Kidney (tissue), 14 donors: ENCODE measurements around the gene ADARB2. TPM values are rescaled to one million over a fixed set of nuclear protein-coding genes. Genes with fewer than 3 reads are reported as not detected.

Experiments
- DNase-seq, 5 donors: peaks; one replicate each; pipeline ENCODE4 v3.0.0-alpha.2; 2013 to 2020
- FAIRE-seq: peaks from 2 replicates; lab custom pipeline; 2012; peaks lifted over from hg19 to GRCh38; lab: Jason Lieb, UNC
- H3K27ac ChIP-seq, 2 donors: one replicate each; pipeline ENCODE4 v1.7.0; 2013; ENCODE audit warnings: low read depth in 2 of 2, low read length in 2 of 2, inconsistent platforms in 1 of 2
- H3K27me3 ChIP-seq: one replicate; pipeline ENCODE4 v1.7.1; 2013; ENCODE audit warnings: low read length, inconsistent platforms; ENCODE audit not compliant: control insufficient read depth, insufficient read depth
- H3K36me3 ChIP-seq, 3 donors: one replicate each; pipeline versions ENCODE4 v1.7.0 to v1.7.1; 2013; ENCODE audit warnings: low read length in 3 of 3, control low read depth in 1 of 3, inconsistent platforms in 1 of 3; ENCODE audit not compliant: insufficient read depth in 3 of 3, control insufficient read depth in 2 of 3
- H3K4me1 ChIP-seq, 3 donors: one replicate each; pipeline versions ENCODE4 v1.7.0 to v1.7.1; 2013; ENCODE audit warnings: low read length in 3 of 3, inconsistent platforms in 1 of 3, low read depth in 1 of 3; ENCODE audit not compliant: control insufficient read depth in 2 of 3, insufficient read depth in 2 of 3
- H3K4me3 ChIP-seq, 3 donors: one replicate each; pipeline versions ENCODE4 v1.7.0 to v1.8.1; 2013; ENCODE audit warnings: low read length in 3 of 3, control low read depth in 1 of 3, inconsistent platforms in 1 of 3
- H3K9ac ChIP-seq, 3 donors: one replicate each; pipeline versions ENCODE4 v1.7.0 to v1.7.1; 2013; ENCODE audit warnings: low read length in 3 of 3, control low read depth in 1 of 3, inconsistent platforms in 1 of 3
- H3K9me3 ChIP-seq, 3 donors: one replicate each; pipeline versions ENCODE4 v1.7.0 to v1.7.1; 2013; ENCODE audit warnings: low read length in 3 of 3, control low read depth in 1 of 3, inconsistent platforms in 1 of 3; ENCODE audit not compliant: control insufficient read depth in 2 of 3, insufficient read depth in 1 of 3
- intact Hi-C: fragments of 100-400 bp; cut with DNase I; formaldehyde crosslinking; loops from one replicate; pipeline ENCODE4 v1.11.1; 2022
- polyA plus RNA-seq: library from polyadenylated mRNA; stranded (reverse); fragments of 350-450 nt; fragmentation: Illumina TruSeq; extraction: RNeasy Lipid Tissue Mini Kit (QIAGEN cat#74804); gene quantifications from one replicate; pipeline ENCODE4 v1.2.3, GENCODE V29; 2014; ENCODE audit warnings: low read depth, low replicate concordance; ENCODE audit not compliant: insufficient read depth
- total RNA-seq: library from RNA; stranded (reverse); fragmentation: NEBNext Ultra II Directional; extraction: Animal tissue kit (Norgen Biotek cat#: 25700); gene quantifications from one replicate; pipeline ENCODE4 v1.2.1, GENCODE V29; 2021
- TF ChIP-seq, protein P1 (sequence below): IDR thresholded peaks from 3 replicates; pipeline ENCODE4 v1.5.1; 2012; ENCODE audit warnings: mild to moderate bottlenecking, moderate library complexity, borderline replicate concordance; ENCODE audit not compliant: insufficient read depth; ENCODE audit errors: extremely low read depth
- donor health status: control.
- donor health status: control.
- donor health status: control.
- donor health status: control.
- donor health status: control.
- donor health status: DM: yes; HTN: yes; CAD: no.
- donor health status: Normal renal cell carcinoma (clear cell type).

Gene ADARB2
- total and polyA plus RNA-seq, 2 donors from 2014 or later: 1.0 to 1.3 TPM

DNA sequence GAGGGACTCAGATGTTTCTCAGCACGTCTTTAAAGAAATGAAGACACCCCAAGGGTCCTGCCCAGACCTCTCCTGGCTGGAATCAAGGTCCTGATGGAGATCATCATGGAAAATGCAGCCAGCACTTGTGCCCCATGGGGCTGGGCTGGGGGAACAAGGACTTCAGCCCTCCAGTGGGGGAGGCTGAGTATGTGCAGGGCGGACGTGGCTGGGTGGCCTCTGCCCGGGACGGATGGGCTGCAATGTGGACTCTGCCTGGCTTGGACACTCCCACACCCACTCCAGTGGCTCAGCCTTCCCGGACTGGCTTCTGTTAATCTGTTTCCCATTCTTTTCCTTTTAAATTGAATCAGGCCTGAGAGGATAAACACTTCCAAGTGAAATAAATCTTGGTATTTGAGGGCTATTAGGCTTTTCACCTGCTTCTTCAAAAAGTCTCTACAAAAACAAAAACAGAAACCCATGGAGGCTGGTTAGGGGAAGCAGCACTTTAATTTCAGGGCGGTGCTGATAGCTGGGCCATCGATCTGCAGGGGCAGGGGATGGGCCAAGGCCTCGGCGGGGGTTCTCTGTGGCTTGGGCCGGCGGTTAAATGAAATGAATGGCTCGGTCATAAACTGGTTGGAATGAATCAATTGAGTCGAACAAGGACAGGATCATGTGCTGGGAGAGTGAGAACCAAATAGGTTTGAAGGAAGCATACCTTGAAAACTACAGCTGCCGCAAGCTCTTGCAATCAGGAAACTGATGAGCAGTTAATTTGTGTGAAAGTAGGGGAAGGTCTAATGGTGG, 51.4 kb downstream of the ADARB2 start:
- H3K9ac ChIP-seq: no peak overlapping the region
- TF ChIP-seq, protein P1, sequence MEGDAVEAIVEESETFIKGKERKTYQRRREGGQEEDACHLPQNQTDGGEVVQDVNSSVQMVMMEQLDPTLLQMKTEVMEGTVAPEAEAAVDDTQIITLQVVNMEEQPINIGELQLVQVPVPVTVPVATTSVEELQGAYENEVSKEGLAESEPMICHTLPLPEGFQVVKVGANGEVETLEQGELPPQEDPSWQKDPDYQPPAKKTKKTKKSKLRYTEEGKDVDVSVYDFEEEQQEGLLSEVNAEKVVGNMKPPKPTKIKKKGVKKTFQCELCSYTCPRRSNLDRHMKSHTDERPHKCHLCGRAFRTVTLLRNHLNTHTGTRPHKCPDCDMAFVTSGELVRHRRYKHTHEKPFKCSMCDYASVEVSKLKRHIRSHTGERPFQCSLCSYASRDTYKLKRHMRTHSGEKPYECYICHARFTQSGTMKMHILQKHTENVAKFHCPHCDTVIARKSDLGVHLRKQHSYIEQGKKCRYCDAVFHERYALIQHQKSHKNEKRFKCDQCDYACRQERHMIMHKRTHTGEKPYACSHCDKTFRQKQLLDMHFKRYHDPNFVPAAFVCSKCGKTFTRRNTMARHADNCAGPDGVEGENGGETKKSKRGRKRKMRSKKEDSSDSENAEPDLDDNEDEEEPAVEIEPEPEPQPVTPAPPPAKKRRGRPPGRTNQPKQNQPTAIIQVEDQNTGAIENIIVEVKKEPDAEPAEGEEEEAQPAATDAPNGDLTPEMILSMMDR: no peak
- no peak overlapping the region for H3K4me3 ChIP-seq
- no peak for FAIRE-seq
- no peak overlapping the region for H3K27ac ChIP-seq
- no peaks in the 10 kb centered on the region for H3K9me3 ChIP-seq
- no peaks in the 10 kb centered on the region for H3K36me3 ChIP-seq
- no peaks in the 10 kb centered on the region for H3K4me1 ChIP-seq
- intact Hi-C loops: no loop called here
- peak in 4 of 5 donors; percentile 70 to 81 (median 72) for DNase-seq
- H3K27me3 ChIP-seq: no peaks in the 10 kb centered on the region

DNA sequence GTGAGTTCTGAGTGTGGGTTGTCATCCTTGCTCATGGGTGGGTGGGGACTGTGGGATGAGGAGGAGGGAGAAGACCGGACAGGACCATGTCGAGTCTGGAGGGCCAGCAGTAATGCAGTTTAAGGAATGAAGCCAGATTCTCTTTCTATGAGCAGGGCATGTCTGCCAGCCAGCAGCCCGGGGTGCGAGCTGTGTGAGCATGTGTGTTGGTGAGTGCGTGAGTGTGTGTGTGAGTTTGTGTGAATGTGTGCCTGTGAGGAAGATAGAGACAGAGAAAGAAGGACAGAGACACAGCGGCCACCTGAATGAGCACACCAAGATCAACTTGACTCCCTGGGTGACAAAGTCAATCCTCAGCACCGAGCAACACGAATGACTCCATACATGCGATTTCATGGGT, 52.3 kb downstream of the ADARB2 start:
- H3K4me3 ChIP-seq: no peak overlapping the region
- DNase-seq: no peak
- FAIRE-seq: no peak

DNA sequence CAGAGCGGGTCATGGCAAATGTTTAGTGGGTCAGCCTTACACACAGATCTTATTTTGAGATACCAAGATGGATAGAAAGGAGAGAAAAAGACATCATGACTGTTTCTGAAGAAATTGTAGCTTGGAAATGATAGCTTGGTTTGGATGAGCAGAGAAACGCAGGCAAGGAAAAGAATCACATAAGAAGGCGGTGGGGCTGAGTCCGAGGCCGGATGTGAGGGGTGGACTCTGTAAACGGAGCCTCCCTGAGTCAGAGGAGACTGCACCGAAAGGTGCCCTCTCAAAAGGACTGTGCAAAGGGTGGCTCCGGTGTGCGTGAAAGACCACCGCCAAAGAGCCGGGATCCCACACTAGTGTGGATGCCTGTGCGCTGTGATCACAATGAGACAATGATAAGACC, 53.7 kb downstream of the ADARB2 start:
- intact Hi-C loops: no loop called here
- Histone ChIP-seq H3K4me1 (no peaks in the 10 kb centered on the region), H3K27ac (no peak overlapping the region), H3K4me3 (no peak overlapping the region), H3K27me3 (no peaks in the 10 kb centered on the region), H3K9me3 (no peaks in the 10 kb centered on the region), H3K36me3 (no peaks in the 10 kb centered on the region), H3K9ac (no peak overlapping the region)
- DNase-seq (no peak), FAIRE-seq (no peak)
- TF ChIP-seq, protein P1: no peak

More for the DNA sequence above, 52.3 kb downstream of the ADARB2 start:
- H3K9ac ChIP-seq: no peak overlapping the region
- no peaks in the 10 kb centered on the region for H3K27me3 ChIP-seq
- TF ChIP-seq, protein P1: no peak
- no peaks in the 10 kb centered on the region for H3K4me1 ChIP-seq
- no peak overlapping the region for H3K27ac ChIP-seq
- no peaks in the 10 kb centered on the region for H3K36me3 ChIP-seq
- intact Hi-C loops: no loop called here
- H3K9me3 ChIP-seq: no peaks in the 10 kb centered on the region
